Suprapubic skin (tissue), 4 donors: ENCODE measurements around the gene MYH6.

Experiments
- CTCF ChIP-seq, 2 donors: fragments of 200-600 bp in 1 of 2; fragments of 450-650 bp in 1 of 2; sonication (generic) in 1 of 2; IDR thresholded peaks; one replicate each; pipeline ENCODE4 v1.5.1; 2016 to 2019; ENCODE audit warnings: antibody characterized with exemption in 2 of 2, mild to moderate bottlenecking in 1 of 2, moderate library complexity in 1 of 2
- EP300 ChIP-seq: sonication (generic); formaldehyde crosslinking; IDR thresholded peaks from one replicate; pipeline ENCODE4 v1.6.1; 2017; ENCODE audit warnings: antibody characterized with exemption
- POLR2A ChIP-seq, 2 donors: fragments of 450-650 bp; IDR thresholded peaks; one replicate each; pipeline ENCODE4 v1.6.1; 2017; ENCODE audit warnings: antibody characterized with exemption in 2 of 2, mild to moderate bottlenecking in 2 of 2, moderate library complexity in 2 of 2
- POLR2AphosphoS5 ChIP-seq, 3 donors: sonication (generic); formaldehyde crosslinking; IDR thresholded peaks; one replicate each; pipeline ENCODE4 v1.6.1; 2017; ENCODE audit warnings: antibody characterized with exemption in 3 of 3

GRCh38 chr14:23439107-23439835 is 31.2 kb upstream of the MYH6 start:
- TF ChIP-seq CTCF (IDR thresholded peaks at IDR 0.05) (no peak), POLR2A (IDR thresholded peaks at IDR 0.05) (no peak), EP300 (no peak), POLR2AphosphoS5 (IDR thresholded peaks at IDR 0.05) (no peak)
